ENCODE data around the gene COX4I1.

GRCh38 chr16:85845266-85845665 lies 45.8 kb downstream of the COX4I1 start:
- TF ChIP-seq TAF1 (IDR thresholded peaks at IDR 0.05; ENCODE audit: low read depth, low read length), result no peak
- no peak for TF ChIP-seq POLR2A (IDR thresholded peaks at IDR 0.05; ENCODE audit: low read depth, low read length)
- TF ChIP-seq POLR2AphosphoS5 (IDR thresholded peaks at IDR 0.05; ENCODE audit: low read depth, low read length), result no peak
- TF ChIP-seq PAX5 (IDR thresholded peaks at IDR 0.05; ENCODE audit: insufficient read depth, low read length, severe bottlenecking), result no peak
- TF ChIP-seq SPI1 (IDR thresholded peaks at IDR 0.05; ENCODE audit: low read depth, low read length), result no peak
